ENCODE data around the gene CCDC9. TPM values are rescaled to one million over a fixed set of nuclear protein-coding genes. Genes with fewer than 3 reads are reported as not detected.

CCDC9 gene
- total RNA-seq, 1 donor from 2014 or later = 36.1 TPM

- Mint-ChIP-seq H3K9me3 (ENCODE audit: low read depth) (no peaks in the 10 kb centered on the region), H3K4me1 (ENCODE audit: low read depth) (peaks cover 21% of the 10 kb centered on the region), H3K4me3 (ENCODE audit: low read depth) (peak overlapping the region; percentile 62)
These were observed 26.0 kb upstream of the CCDC9 start for GRCh38 chr19:47230054-47230920.

DNA sequence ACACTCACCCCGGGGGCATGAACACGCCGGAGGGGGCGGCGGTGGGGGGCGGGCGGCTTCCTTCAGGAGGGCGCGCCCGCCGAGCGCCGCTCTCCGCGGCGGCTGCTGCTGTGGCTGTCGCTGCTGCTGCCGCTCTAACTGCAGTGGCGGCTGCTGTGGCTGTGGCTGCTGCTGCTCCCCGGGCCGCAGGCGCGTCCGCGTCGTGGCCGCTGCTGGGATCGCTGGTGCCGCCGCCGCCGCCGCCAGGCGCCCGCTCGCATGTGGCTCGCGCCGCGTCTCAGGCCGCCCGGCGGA, 25.5 kb upstream of the CCDC9 start, which contains the start of gene BBC3:
TSS of gene BBC3 (minus strand) at position 279 of the 294 bp plus-strand sequence. CDS start 2,768 bp downstream, outside the sequence.
- no peak for DNase-seq (ENCODE audit: low spot score, unreplicated experiment)
- Mint-ChIP-seq H3K9me3 (ENCODE audit: low read depth) (no peaks in the 10 kb centered on the region), H3K36me3 (ENCODE audit: insufficient read depth) (no peaks in the 10 kb centered on the region), H3K4me1 (ENCODE audit: low read depth) (peaks cover 17% of the 10 kb centered on the region), H3K27me3 (peaks cover under 1% of the 10 kb centered on the region), H3K27ac (peak within 1 kb of the TSS; percentile 91), H3K4me3 (ENCODE audit: low read depth) (peak within 1 kb of the TSS; percentile 69)
- TF ChIP-seq, protein P1, sequence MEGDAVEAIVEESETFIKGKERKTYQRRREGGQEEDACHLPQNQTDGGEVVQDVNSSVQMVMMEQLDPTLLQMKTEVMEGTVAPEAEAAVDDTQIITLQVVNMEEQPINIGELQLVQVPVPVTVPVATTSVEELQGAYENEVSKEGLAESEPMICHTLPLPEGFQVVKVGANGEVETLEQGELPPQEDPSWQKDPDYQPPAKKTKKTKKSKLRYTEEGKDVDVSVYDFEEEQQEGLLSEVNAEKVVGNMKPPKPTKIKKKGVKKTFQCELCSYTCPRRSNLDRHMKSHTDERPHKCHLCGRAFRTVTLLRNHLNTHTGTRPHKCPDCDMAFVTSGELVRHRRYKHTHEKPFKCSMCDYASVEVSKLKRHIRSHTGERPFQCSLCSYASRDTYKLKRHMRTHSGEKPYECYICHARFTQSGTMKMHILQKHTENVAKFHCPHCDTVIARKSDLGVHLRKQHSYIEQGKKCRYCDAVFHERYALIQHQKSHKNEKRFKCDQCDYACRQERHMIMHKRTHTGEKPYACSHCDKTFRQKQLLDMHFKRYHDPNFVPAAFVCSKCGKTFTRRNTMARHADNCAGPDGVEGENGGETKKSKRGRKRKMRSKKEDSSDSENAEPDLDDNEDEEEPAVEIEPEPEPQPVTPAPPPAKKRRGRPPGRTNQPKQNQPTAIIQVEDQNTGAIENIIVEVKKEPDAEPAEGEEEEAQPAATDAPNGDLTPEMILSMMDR (IDR thresholded peaks at IDR 0.05; ENCODE audit: unreplicated experiment) = no peak

More at GRCh38 chr19:47230054-47230920, 26.0 kb upstream of the CCDC9 start:
- TF ChIP-seq, protein P1 (IDR thresholded peaks at IDR 0.05; ENCODE audit: unreplicated experiment) = peak; percentile 94
- peak; percentile 80 for DNase-seq (ENCODE audit: low spot score, unreplicated experiment)
- H3K36me3 Mint-ChIP-seq (ENCODE audit: insufficient read depth) = peaks cover 2% of the 10 kb centered on the region
- no peak overlapping the region for H3K27ac Mint-ChIP-seq
- H3K27me3 Mint-ChIP-seq = no peaks in the 10 kb centered on the region

GRCh38 chr19:47231215-47232054, 24.9 kb upstream of the CCDC9 start:
- peaks cover 4% of the 10 kb centered on the region for H3K27me3 Mint-ChIP-seq
- no peaks in the 10 kb centered on the region for H3K9me3 Mint-ChIP-seq (ENCODE audit: low read depth)

GRCh38 chr19:47232422-47233211, 23.7 kb upstream of the CCDC9 start:
- Mint-ChIP-seq H3K27ac (peak overlapping the region; percentile 12), H3K4me3 (ENCODE audit: low read depth) (peak overlapping the region; percentile 69), H3K36me3 (ENCODE audit: insufficient read depth) (no peaks in the 10 kb centered on the region), H3K27me3 (peaks cover 4% of the 10 kb centered on the region), H3K9me3 (ENCODE audit: low read depth) (no peaks in the 10 kb centered on the region), H3K4me1 (ENCODE audit: low read depth) (peaks cover 13% of the 10 kb centered on the region)
- DNase-seq (ENCODE audit: low spot score, unreplicated experiment) = no peak
- TF ChIP-seq, protein P1 (IDR thresholded peaks at IDR 0.05; ENCODE audit: unreplicated experiment) = no peak

More at GRCh38 chr19:47231215-47232054, 24.9 kb upstream of the CCDC9 start:
- TF ChIP-seq, protein P1 (IDR thresholded peaks at IDR 0.05; ENCODE audit: unreplicated experiment) = no peak
- H3K4me3 Mint-ChIP-seq (ENCODE audit: low read depth) = peak overlapping the region; percentile 69
- H3K27ac Mint-ChIP-seq = peak overlapping the region; percentile 91
- DNase-seq (ENCODE audit: low spot score, unreplicated experiment) = peak; percentile 78
- H3K4me1 Mint-ChIP-seq (ENCODE audit: low read depth) = peaks cover 17% of the 10 kb centered on the region
- no peaks in the 10 kb centered on the region for H3K36me3 Mint-ChIP-seq (ENCODE audit: insufficient read depth)
